ENCODE measurements around the gene GCAT.

The GCAT gene

GRCh38 chr22:37820350-37820749, 12.6 kb downstream of the GCAT start:
- no peaks in the 10 kb centered on the region for H3K36me3 ChIP-seq (ENCODE audit: low read length)
- H3K27me3 ChIP-seq (ENCODE audit: low read length) = no peaks in the 10 kb centered on the region
- no peak overlapping the region for H3K9ac ChIP-seq (ENCODE audit: low read length)
- H3K27ac ChIP-seq (ENCODE audit: low read depth, low read length) = no peak overlapping the region
- H3K9me2 ChIP-seq (replicated peaks; ENCODE audit: insufficient read depth, low read length) = no peaks in the 10 kb centered on the region
- H3K9me3 ChIP-seq (ENCODE audit: insufficient read depth, low read length) = no peaks in the 10 kb centered on the region
- no peaks in the 10 kb centered on the region for H3F3A ChIP-seq (ENCODE audit: insufficient read depth)
- H3K79me2 ChIP-seq (ENCODE audit: insufficient read depth, low read length) = no peaks in the 10 kb centered on the region
- H3K4me2 ChIP-seq (ENCODE audit: low read depth, low read length, poor library complexity, severe bottlenecking) = no peak overlapping the region
- H3K4me3 ChIP-seq (ENCODE audit: insufficient read depth, low read length, poor library complexity, severe bottlenecking) = no peak overlapping the region
- H2AFZ ChIP-seq (ENCODE audit: low read depth, low read length, severe bottlenecking) = no peak overlapping the region
- no peak for TF ChIP-seq EZH2phosphoT487 (conservative IDR thresholded peaks at IDR 0.05; ENCODE audit: low read length)
- no peak for TF ChIP-seq CTCF (IDR thresholded peaks at IDR 0.05; ENCODE audit: insufficient read depth, low read length, poor library complexity, severe bottlenecking)
- H4K20me1 ChIP-seq (ENCODE audit: low read depth, low read length) = no peaks in the 10 kb centered on the region

- H3K27ac ChIP-seq (ENCODE audit: low read depth, low read length) = no peak overlapping the region
- no peak overlapping the region for H3K4me2 ChIP-seq (ENCODE audit: low read depth, low read length, poor library complexity, severe bottlenecking)
- H3K9me3 ChIP-seq (ENCODE audit: insufficient read depth, low read length) = no peaks in the 10 kb centered on the region
- H3K9ac ChIP-seq (ENCODE audit: low read length) = no peak overlapping the region
- no peaks in the 10 kb centered on the region for H4K20me1 ChIP-seq (ENCODE audit: low read depth, low read length)
- no peaks in the 10 kb centered on the region for H3K36me3 ChIP-seq (ENCODE audit: low read length)
- no peaks in the 10 kb centered on the region for H3K27me3 ChIP-seq (ENCODE audit: low read length)
- H2AFZ ChIP-seq (ENCODE audit: low read depth, low read length, severe bottlenecking) = no peak overlapping the region
- no peaks in the 10 kb centered on the region for H3K9me2 ChIP-seq (replicated peaks; ENCODE audit: insufficient read depth, low read length)
- no peaks in the 10 kb centered on the region for H3F3A ChIP-seq (ENCODE audit: insufficient read depth)
- H3K79me2 ChIP-seq (ENCODE audit: insufficient read depth, low read length) = no peaks in the 10 kb centered on the region
- no peak overlapping the region for H3K4me3 ChIP-seq (ENCODE audit: insufficient read depth, low read length, poor library complexity, severe bottlenecking)
- no peak for TF ChIP-seq CTCF (IDR thresholded peaks at IDR 0.05; ENCODE audit: insufficient read depth, low read length, poor library complexity, severe bottlenecking)
- no peak for TF ChIP-seq EZH2phosphoT487 (conservative IDR thresholded peaks at IDR 0.05; ENCODE audit: low read length)
These were observed 14.5 kb downstream of the GCAT start for GRCh38 chr22:37822079-37822833.

- TF ChIP-seq EZH2phosphoT487 (conservative IDR thresholded peaks at IDR 0.05; ENCODE audit: low read length) (no peak), CTCF (IDR thresholded peaks at IDR 0.05; ENCODE audit: insufficient read depth, low read length, poor library complexity, severe bottlenecking) (no peak)
- H4K20me1 ChIP-seq (ENCODE audit: low read depth, low read length) = no peaks in the 10 kb centered on the region
- no peaks in the 10 kb centered on the region for H3K79me2 ChIP-seq (ENCODE audit: insufficient read depth, low read length)
- H2AFZ ChIP-seq (ENCODE audit: low read depth, low read length, severe bottlenecking) = no peak within 1 kb of the TSS
- H3K4me2 ChIP-seq (ENCODE audit: low read depth, low read length, poor library complexity, severe bottlenecking) = no peak within 1 kb of the TSS
- no peaks in the 10 kb centered on the region for H3K9me2 ChIP-seq (replicated peaks; ENCODE audit: insufficient read depth, low read length)
- no peaks in the 10 kb centered on the region for H3F3A ChIP-seq (ENCODE audit: insufficient read depth)
- no peak within 1 kb of the TSS for H3K4me3 ChIP-seq (ENCODE audit: insufficient read depth, low read length, poor library complexity, severe bottlenecking)
- no peaks in the 10 kb centered on the region for H3K9me3 ChIP-seq (ENCODE audit: insufficient read depth, low read length)
- H3K27ac ChIP-seq (ENCODE audit: low read depth, low read length) = no peak within 1 kb of the TSS
- H3K9ac ChIP-seq (ENCODE audit: low read length) = no peak within 1 kb of the TSS
- no peaks in the 10 kb centered on the region for H3K36me3 ChIP-seq (ENCODE audit: low read length)
- H3K27me3 ChIP-seq (ENCODE audit: low read length) = no peaks in the 10 kb centered on the region
These were observed 15.6 kb downstream of the GCAT start, which contains the start of gene GALR3 for GRCh38 chr22:37823134-37823985. TSS of gene GALR3 (plus strand) at chr22:37823382. CDS start at chr22:37823407, 25 bp downstream.
